T-helper 1 cell treated with Interleukin-12 subunit alpha and Interleukin-12 subunit beta and Interleukin-4 antibody, amounts not matched to agents 30 ng/mL and 1 ng/mL, for 36 hours (primary cell): ENCODE results near the gene CAPN14. TPM values are rescaled to one million over a fixed set of nuclear protein-coding genes. Genes with fewer than 3 reads are reported as not detected.

ENCODE experiments used
- intact Hi-C: fragments of 100-400 bp; cut with micrococcal nuclease; formaldehyde crosslinking; loops from one replicate; pipeline ENCODE4 v1.15.1; 2024
- total RNA-seq: library from RNA; stranded (reverse); gene quantifications from 2 replicates; pipeline ENCODE4 v1.2.3, GENCODE V29; 2022

Gene CAPN14, protein sequence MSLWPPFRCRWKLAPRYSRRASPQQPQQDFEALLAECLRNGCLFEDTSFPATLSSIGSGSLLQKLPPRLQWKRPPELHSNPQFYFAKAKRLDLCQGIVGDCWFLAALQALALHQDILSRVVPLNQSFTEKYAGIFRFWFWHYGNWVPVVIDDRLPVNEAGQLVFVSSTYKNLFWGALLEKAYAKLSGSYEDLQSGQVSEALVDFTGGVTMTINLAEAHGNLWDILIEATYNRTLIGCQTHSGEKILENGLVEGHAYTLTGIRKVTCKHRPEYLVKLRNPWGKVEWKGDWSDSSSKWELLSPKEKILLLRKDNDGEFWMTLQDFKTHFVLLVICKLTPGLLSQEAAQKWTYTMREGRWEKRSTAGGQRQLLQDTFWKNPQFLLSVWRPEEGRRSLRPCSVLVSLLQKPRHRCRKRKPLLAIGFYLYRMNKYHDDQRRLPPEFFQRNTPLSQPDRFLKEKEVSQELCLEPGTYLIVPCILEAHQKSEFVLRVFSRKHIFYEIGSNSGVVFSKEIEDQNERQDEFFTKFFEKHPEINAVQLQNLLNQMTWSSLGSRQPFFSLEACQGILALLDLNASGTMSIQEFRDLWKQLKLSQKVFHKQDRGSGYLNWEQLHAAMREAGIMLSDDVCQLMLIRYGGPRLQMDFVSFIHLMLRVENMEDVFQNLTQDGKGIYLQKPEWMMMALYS
- 0.44 and 0.68 TPM in 2 replicates for total RNA-seq

DNA sequence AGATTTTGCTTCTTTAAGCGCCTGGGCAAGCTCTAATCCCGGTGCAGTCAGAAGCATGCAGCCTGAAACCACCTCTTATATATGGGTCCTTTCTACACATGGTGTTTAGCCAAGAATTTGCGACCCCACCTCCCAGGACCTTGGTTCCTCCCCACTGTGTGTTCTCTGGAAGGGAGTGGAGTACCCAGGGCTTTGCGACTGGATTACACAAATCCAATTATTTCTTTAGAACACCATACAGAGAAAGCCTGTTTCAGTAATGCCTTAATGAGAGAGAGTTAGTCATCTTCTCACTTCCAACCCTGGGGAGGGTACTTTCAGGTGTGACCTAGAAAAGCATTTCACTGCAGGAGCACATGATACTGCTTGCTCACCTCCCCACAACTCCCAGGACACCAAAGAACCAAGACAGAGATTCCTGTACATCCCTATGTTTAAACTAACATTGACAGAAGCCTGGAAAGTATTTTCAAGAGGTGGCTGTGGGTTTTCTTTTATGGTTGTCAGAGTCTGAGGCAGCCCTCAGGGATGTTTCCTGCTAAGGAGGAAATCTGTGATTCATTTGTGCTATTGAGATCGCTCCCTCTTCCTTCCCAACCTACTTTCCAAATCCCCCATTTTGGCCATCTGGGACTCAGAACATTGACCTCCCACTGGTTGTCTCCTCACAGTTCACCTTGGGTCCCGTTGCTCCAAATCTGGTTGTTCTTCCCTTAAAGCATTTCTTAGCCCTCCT, at the start of gene CAPN14:
TSS of gene CAPN14 (minus strand) at position 51 of the 736 bp plus-strand sequence. CDS start 12,068 bp downstream, outside the sequence.
- intact Hi-C loops, result loop anchor here (5.0 kb wide), 1 partner anchor 115 kb away; no protein-coding TSS in a partner anchor

- intact Hi-C loops, result no loop called here
These were observed 49.5 kb upstream of the CAPN14 start for GRCh38 chr2:31266804-31267203.

DNA sequence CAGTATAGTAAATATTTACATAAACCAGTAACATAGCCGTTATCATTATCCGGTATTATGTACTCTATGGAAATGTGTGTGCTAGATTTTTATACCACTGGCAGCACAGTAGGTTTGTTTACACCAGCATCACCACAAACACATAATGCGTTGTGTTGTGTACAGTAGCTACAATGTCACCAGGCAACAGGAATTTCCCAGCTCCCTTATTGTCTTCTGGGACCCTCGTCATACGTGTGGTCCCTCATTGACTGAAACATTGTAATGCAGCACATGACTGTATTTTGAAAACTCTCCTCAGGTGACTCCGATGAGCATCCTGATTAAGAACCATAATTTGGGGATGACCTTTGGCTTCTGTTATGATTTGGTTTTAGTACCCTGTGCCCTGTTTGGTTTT, 47.9 kb upstream of the CAPN14 start:
- intact Hi-C loops, result no loop called here

DNA sequence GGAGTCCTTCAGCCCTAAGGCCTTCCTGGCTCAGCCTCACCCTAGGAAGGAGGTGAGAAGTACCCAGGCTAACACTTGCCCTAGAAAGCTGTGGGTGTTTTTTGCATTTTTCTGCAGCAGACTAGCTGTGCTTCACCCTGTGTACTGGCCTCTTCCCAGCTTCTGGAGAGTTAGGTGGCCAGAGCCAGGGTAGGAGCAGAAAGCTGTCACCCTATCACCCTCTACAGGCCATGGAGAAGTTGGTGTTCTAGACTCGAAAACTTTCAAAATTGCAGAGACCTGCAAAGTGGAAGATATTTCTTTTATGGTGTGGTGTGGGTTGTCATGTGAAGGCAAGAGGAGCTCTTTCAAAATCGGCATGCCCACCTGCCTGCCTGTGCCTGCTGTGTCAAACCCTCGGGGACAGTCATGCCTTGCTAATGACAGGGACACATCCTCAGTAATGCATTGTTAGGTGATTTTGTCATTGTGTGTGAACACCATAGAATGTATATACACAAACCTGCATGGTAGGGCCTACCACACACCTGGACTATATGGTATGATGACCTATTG, 46.4 kb upstream of the CAPN14 start:
- intact Hi-C loops, result no loop called here

- intact Hi-C loops, result no loop called here
These were observed 43.6 kb upstream of the CAPN14 start for GRCh38 chr2:31260870-31261269.

DNA sequence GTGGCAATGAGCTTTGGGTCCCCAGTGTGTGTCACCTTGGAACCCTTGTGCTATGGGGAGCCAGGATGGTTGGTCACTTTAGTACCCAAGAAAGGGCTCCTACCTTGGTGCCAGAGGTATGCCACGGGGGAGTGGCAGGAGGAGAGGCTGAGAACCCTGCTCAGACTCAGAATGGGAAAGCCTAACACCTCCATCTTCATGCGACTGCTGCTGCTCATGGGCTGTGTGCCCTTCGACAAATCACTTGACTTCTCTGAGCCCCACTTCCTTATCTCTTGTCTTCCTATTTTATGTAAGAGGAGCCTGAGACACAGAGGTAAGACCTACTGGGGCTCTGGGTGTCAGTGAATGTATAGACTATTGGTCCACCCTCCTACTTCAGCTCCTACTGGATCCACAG, 41.8 kb upstream of the CAPN14 start:
- intact Hi-C loops, result no loop called here

GRCh38 chr2:31258351-31258750, 41.0 kb upstream of the CAPN14 start:
- intact Hi-C loops, result no loop called here

GRCh38 chr2:31256611-31257382, 39.5 kb upstream of the CAPN14 start:
- intact Hi-C loops, result no loop called here

GRCh38 chr2:31255911-31256571, 38.7 kb upstream of the CAPN14 start:
- intact Hi-C loops, result no loop called here

DNA sequence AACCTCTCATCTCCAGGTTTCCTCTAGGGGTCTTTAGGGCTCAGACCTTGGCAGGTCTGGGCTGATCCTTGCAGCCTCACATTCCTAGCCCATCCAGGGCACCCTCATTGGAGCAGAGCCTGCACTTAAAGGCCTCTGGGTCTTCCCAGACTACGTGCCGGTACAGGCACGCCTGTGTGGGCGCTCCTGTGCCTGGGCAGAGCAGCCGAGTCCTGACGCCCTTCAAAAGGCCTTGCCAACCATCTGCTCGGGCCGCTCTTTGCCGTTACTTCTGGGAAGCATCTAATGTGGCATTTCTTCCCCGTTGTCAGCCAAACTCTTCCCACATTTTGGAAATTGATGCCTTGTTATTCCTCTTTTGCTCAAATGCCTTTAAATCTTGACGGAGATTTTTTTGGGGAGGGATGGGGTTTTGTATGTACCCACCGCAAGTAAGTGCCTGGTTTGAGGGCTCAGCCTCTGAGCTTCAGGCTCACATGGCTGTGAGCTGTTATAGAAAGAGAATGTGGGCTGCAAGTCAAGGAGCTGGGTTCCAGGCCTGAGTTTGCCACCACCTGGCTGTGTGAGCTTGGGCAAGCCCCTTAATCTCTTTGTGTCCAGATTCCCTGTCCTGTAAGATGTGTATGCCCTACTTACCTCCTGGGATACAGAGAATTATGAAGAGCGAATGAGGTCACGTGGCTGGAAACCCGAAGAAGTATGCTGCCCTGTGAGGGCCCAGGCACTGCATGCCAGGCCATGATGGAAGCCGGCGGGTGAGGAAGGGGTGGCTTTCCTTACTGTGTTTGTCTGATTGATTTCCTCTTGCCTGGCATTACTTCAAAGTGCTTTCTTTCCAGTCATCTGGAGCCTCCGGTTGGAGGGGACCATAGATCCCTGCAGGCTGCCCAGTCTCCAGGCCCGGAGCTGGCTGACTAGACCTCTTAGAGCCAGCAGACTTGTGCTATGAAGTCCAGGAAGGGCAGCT, 37.2 kb upstream of the CAPN14 start:
- intact Hi-C loops, result no loop called here

GRCh38 chr2:31253356-31254131, 36.2 kb upstream of the CAPN14 start:
- intact Hi-C loops, result no loop called here

- intact Hi-C loops, result no loop called here
These were observed 34.5 kb upstream of the CAPN14 start for GRCh38 chr2:31251851-31252250.

- intact Hi-C loops, result no loop called here
These were observed 33.7 kb upstream of the CAPN14 start for GRCh38 chr2:31251018-31251417.

GRCh38 chr2:31249009-31249690, 31.8 kb upstream of the CAPN14 start:
- intact Hi-C loops, result no loop called here

DNA sequence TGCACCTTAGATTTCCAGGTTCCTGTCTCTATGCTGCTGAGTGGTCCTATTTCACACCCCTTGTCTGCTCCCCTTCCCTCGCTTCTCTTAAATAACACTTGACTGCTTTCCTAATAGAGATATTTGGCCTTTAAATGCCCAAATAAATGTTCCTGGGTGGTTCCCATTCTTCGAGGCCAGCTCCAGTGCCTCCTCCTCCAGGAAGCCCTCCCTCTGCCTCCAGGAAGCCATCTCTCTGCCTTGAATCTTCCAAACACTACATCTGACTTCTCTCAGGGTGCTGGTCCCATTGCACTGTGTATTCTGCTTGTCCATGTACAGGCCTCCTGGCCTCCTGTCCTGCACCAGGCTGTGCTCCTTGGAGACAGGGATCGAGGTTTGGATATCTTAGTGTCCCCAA, 30.8 kb upstream of the CAPN14 start:
- intact Hi-C loops, result no loop called here

GRCh38 chr2:31247711-31248110, 30.4 kb upstream of the CAPN14 start:
- intact Hi-C loops, result no loop called here

GRCh38 chr2:31246184-31246852, 29.0 kb upstream of the CAPN14 start:
- intact Hi-C loops, result no loop called here
